NK-92 (cell line): ENCODE results near the gene UCK1.
"Not testable (repeated sequence)": the region's sequence is repeated elsewhere in the genome, so short reads cannot be mapped to it uniquely, and the experiment has no call there.

Experiments
- DNase-seq: peaks from one replicate; lab custom pipeline; 2025; ENCODE audit not compliant: unreplicated experiment; lab: John Stamatoyannopoulos, UW

UCK1 gene

GRCh38 chr9:131554087-131554842 is 23.2 kb upstream of the UCK1 start:
- no peak for DNase-seq

DNA sequence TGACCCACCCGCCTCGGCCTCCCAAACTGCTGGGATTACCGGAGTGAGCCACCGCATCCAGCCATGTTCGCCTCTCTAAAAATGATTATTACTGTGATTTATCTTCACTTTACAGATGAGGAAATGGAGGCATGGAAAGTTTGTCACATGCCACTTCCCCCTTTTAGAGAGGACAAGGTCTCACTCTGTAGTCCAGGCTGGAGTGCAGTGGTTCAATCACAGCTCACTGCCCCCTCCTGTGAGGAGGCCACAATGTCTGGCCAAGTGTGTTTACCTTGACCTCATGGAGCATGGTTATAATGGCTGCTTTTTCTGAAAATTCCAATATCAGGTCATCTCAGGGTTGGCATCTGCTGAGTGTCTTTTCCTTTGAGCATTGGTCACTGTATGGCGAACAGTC is 21.0 kb upstream of the UCK1 start:
- DNase-seq = no peak

GRCh38 chr9:131550465-131550864 is 19.4 kb upstream of the UCK1 start:
- not testable (repeated sequence) for DNase-seq

- not testable (repeated sequence) for DNase-seq
Measured at GRCh38 chr9:131549186-131549585, 18.1 kb upstream of the UCK1 start.

DNA sequence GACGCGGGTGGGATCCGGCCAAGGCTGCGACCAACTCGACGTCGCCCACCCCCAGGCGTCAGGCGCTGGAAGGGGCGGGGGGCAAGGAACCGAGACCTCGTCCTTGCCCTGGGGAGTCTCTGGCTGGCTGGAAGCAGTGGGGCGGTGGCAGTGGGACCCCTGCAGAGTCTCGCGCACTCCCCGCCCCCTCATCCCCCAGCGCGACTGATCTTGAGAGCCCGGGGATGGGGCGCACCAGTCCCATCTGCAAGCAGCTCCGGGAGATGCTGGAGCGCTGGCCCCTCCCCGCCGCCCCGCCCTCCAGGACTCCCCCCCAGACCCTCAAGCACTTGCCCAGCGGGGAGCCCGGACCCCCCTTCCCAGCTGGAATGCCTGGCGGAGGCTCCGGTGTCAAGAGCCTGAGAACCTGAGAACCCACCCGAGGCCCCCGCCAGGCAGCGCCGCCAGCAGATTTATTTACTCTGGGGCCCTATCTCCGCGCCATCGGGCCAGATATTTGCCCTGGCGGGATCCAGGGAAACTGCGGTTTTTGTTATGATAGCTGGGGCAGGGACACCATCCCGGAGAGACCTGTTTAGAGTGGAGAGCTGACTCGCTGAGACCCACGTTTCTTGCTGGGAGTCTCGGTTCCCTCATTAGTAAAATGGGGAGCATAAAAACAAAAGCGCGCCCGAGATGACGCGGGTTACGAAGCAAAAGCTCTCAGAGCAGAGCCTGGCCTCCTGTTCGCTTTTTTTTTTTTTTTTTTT is 15.4 kb upstream of the UCK1 start:
- DNase-seq = no peak

- no peak for DNase-seq
Measured at GRCh38 chr9:131545786-131546335, 14.8 kb upstream of the UCK1 start.

DNA sequence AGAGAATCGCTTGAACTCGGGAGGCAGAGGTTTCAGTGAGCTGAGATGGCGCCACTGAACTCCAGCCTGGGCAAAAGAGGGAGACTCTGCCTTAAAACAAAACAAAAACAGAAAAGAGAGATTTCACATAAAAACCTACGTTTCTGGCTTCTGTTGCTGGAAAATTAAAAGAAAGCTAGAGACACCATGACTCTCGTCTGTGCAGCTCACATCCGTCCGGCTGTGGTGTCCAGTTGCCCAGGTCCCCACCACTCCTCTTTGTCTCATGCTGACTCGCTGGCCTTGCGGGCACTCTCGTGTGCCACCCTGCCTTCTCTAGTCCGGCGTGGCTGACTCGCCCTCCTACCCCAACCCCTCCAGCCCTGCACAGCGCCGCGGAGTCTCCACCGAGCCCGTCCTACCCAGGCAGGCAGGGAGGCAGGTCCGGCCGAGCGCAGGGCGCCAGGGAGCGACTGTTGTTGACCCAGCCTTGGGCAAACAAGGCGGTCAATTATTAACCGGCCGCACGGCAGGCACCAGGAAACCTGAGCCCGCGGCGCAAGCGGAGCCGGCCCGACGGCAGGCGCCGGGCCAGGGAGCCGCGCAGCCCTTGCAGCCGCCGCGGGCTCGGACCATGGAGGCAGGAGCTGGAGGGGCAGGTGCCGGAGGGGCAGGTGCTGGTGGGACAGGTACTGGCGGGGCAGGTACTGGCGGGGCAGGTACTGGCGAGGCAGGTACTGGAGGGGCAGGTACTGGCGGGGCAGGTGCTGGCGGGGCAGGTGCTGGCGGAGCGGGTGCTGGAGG is 14.1 kb upstream of the UCK1 start, which contains the start of gene PRRT1B:
Gene PRRT1B, plus strand, starts transcription at position 521 of the 783 bp plus-strand sequence. Its CDS starts 93 bp downstream, at position 614.
- no peak for DNase-seq

GRCh38 chr9:131543141-131543540 is 12.1 kb upstream of the UCK1 start:
- no peak for DNase-seq

DNA sequence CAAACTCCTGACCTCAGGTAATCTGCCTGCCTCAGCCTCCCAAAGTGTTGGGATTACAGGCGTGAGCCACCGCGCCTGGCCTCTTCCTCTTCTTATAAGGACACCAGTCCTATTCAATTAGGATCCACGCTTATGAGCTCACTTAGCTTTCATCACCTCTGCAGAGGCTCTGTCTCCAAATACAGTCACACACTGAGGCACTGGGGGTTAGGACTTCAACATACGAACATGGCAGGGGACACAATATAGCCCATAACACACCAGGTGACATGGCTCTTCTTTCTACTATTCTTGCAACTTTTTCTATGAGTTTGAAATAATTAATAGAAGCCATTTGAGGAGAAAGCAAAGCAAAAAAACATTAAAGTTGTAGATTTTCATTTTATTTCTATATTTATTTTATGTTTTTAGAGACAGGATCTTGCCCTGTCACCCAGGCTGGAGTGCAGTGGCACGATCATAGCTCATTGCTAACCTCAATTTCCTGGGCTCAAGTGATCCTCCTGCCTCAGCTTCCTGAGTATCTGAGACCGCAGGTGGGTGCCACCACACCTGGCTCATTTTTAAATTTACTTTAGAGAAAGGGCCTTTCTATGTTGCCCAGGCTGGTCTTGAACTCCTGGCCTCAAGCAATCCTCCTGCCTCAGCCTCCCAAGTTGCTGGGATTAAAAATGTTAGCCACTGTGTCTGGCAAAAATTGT is 8.3 kb upstream of the UCK1 start:
- DNase-seq = no peak

- DNase-seq = no peak
Measured at GRCh38 chr9:131537946-131538345, 6.9 kb upstream of the UCK1 start.

DNA sequence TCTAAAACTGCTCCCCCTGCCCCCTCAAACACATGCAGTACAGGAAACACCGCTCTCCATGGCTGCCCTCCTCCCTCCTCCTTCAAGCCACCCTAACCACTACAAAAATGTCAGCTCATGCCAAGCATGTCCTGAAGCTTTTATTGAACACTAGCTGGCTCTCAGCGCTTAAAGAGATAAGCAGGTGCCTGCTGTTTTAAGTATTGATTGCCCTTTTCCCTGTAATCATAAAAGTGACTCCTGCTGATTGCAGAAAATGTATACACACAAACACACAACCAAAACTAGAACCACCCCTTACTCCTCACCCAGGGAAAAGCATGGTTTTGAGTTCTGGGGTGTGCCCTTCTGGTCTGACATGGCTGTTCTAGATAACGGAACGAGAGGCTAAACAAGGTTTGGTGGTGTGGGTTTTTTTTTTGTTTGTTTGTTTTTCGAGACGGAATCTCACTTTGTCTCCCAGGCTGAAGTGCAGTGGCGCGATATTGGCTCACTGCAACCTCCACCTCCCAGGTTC is 3.7 kb upstream of the UCK1 start:
- DNase-seq = no peak

DNA sequence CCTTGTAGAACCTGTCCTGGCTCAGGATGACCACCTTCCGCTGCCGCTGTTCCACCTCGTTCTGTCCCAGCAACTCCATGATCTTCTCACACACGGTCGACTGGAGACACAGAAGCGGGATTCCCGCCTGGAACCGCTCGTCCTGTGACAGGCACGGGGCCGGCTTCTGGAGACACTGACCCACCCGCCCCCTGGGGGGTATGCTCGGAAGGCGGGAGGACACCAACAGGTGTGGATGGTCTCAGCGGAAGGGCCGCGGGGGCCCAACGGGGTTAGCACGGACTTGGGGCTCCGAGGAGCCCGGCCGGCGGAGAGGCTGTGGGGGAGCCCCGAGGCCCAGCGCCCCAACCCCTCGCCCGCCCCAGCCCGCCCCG is 530 bp downstream of the UCK1 start:
- no peak for DNase-seq

DNA sequence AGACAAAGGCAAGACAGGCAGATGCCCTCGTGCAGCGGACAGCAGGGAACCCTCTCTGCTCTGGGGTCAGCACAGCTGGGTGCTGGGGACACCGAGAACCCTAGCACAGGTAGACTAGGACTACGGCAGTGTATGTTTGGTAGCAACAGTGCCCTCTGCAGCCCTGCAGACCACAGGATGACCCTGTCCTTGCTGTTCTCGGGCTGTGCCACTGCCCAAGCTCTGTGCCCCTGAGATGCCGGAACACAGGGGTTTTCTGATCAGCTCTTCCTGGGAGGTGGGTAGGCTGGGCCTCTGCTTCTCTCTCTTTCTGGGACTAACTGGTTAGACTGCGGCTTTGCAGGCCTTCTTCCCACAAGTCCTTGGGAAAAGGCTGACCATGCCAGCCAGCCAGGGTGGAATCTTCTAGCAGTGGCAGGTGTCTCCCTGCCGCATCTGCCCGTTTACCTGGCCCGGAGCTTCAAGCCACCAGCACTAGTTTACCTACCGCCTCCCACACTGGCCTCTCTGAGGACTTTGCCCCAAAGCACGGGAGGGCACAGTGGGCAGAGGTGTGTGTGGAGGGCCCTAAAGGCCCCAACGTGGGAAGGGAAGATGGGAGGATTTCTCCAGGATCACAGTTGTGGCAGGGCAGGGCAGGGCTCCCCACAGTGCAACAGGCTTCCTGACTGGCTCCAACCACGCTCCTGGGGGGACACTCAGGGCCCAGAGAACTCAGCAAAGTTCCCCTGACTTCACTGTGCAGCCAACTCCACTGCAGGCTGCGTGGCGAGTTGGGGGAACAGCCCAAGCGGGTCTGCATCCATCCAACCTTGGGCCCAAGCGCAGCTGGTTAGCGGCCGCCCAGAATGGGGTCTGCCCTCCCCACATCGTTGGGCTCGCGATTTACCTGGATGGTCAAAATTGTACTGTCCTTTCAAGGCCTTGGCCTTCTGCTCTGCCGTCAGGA is 1.2 kb downstream of the UCK1 start:
- DNase-seq = no peak

DNA sequence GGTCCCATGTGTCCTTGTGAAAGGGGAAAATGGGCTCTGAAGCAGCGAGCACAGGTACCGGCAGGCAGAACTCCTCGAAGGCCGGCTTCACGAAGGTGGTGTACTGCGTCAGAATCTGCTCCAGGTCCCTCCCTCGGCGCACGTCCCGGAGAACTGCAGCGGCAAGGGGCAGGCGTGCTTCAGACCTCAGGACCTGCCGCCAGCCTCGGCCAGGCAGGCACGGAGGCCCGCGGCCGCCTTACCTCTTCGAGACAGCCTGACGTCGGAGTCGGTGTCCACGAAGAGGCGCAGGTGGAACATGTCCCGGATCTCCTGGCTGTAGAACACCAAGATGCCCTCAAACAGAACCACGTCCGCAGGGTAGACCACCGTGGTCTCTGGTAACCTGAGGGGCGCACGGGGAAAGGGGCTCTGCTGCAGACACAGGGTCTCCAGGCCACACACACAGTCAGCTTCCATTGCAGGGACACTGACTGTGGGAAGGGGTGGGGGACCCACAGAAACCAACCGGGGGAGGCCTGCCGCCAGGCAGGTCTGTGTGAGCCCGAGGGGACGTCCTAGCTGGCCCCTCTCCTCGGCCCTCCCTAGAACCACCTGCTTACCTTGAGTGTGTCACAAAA is 2.1 kb downstream of the UCK1 start:
- no peak for DNase-seq

- no peak for DNase-seq
Measured at GRCh38 chr9:131528186-131528585, 2.9 kb downstream of the UCK1 start.

GRCh38 chr9:131525643-131526565 is 5.2 kb downstream of the UCK1 start:
- no peak for DNase-seq

- no peak for DNase-seq
Measured at GRCh38 chr9:131524665-131525315, 6.3 kb downstream of the UCK1 start.
